Measurements from ENCODE around the gene HMCN2.

HMCN2 gene

DNA sequence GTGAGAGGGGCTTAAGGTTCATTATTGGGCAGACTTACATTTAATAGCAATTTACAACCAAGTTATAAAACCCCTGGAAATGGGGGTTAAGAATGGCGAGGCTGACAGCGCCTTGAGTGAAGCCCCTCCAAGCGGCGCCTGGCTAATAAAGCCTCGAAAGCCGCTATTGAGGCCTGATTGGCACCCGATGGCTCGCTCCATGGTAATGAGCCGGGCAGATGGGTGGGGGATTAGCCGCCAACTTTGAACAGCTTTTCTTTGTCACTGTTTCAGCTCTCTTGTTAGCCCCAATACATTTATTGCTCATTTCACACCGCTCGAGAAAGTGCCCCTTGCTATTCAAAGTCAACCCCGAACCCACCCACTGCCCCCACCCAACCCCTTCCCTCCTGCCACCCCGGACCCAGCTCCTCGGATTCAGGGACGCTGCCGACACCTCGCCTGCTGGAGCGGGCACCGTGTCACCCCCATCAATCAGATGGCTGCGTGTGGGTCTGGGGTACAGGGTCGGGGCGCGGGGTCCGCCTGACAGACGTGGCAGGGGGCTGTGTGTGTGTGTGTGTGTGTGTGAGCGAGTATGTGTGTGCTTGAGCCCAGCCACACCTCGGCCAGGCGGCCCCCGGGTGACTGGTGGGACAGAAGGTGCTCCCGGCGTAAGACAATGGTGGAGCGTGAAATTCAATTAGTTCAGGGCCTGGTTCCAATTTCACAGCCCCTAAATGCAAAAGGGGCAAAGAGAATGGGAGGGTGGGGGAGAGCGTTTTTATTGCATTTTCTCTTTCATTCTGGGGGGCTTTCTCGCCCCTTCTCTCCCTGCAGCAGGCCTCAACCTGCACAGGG lies 213.4 kb downstream of the HMCN2 start:
- DNase-seq, result no peak

DNA sequence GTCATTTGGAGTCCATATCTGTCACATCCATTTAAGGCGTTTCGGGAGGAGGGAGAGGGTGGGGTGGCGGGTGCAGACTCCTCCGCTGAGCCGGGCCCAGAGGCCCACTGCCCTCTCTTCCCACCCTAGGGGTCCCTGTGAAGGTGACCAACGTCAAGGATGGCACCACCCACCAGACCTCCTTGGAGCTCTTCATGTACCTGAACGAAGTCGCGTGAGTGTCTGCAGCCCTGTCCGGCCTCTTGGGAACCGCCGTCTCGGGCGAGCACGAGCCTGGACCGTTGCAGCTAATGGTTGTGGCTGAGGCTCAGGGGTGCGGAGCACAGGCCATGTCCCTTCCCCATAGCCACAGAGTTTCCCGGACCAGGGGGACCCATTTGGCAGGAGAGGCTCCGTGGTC lies 214.0 kb downstream of the HMCN2 start:
- no peak for DNase-seq

DNA sequence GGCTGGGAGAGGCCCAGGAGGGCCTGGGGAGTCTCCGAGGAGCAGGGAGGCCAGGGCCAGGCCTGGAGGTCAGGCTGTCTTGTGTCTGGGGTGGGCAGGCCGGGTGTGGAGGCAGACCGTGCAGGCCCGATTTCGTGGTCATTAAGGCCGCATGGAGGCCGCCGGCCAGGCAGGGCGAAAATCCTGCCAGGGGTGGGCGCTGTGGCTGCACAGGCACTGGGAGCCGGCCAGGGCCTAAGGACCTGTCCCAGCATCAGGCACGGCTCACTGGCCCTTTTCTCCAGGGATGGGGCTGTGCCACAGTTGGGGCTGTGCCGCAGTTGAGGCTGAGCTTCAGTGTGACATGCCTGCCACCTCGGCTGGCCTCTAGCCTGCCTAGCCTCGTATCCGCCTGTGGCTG lies 215.1 kb downstream of the HMCN2 start:
- DNase-seq, result no peak

DNA sequence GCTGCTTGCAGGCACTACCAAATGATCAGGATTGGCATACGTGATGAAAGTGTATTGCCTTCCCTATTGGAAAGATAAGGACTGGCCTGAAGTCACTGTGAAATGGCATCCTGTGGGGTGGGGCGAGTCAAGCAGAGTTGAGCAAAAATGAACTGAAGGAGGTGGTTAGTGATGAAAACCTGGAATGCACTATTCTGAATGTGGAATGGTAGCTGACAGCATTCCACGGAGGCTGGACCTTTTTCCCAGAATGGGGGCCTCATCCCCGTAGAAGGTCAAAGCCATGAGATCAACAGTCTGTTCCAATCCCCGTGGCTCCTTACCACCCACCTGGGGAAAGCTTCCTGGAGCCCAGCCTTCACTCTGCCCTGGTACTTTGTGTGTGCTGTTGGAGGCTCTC lies 216.9 kb downstream of the HMCN2 start:
- DNase-seq, result no peak

DNA sequence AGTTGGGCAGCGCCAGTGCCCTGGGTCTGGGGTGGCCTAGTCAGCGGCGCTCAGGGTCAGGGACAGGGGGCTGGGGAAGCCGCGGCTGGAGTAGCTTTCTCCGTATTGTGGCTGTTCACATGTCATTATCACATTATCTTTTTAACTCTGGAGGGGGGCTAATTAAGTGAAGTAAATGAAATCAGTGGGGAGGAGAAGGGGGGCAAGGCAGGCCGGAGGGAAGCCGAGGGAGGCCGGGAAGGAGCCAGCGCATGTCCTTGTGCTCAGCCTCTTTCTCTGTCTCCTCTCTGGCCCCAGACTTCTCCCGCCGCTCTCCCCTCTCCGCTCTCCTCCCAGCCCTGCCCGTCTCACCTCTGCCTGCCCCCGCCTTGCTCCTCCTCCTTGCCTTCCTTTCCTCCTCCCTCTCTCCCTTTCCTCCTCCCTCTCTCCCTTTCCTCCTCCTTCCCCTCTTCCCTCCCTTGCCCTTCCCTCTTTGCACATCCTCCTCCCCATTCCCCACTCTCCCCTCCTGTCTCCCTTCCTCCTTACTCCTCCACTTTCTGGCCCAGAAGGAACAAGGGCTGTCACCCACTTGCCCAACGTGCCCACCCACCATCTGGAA lies 217.9 kb downstream of the HMCN2 start:
- DNase-seq, result no peak

Measured in NCI-H226 (cell line).